T-helper 1 cell treated with Interleukin-12 subunit alpha and Interleukin-12 subunit beta and Interleukin-4 antibody, amounts not matched to agents 30 μg/mL and 1 μg/mL, for 36 hours (primary cell): ENCODE measurements around the gene SEMA3A.

Experiments used
- H3K27ac Mint-ChIP-seq: one replicate; pipeline ENCODE4 v1.8.0; 2021; ENCODE audit warnings: mild to moderate bottlenecking, mixed read lengths
- H3K27me3 Mint-ChIP-seq: one replicate; pipeline ENCODE4 v1.8.0; 2021; ENCODE audit warnings: low read depth, mixed read lengths
- H3K36me3 Mint-ChIP-seq: one replicate; pipeline ENCODE4 v1.8.0; 2021; ENCODE audit warnings: low read depth, mixed read lengths
- H3K4me1 Mint-ChIP-seq: one replicate; pipeline ENCODE4 v1.8.0; 2021; ENCODE audit warnings: low read depth, mixed read lengths
- H3K4me3 Mint-ChIP-seq: one replicate; pipeline ENCODE4 v1.8.0; 2021; ENCODE audit warnings: mild to moderate bottlenecking, moderate library complexity, mixed read lengths
- H3K9me3 Mint-ChIP-seq: one replicate; pipeline ENCODE4 v1.8.0; 2021; ENCODE audit warnings: mixed read lengths

The SEMA3A gene

GRCh38 chr7:83931968-83932367 is 262.6 kb downstream of the SEMA3A start:
- no peaks in the 10 kb centered on the region for H3K9me3 Mint-ChIP-seq
- no peak overlapping the region for H3K4me3 Mint-ChIP-seq
- no peaks in the 10 kb centered on the region for H3K4me1 Mint-ChIP-seq
- no peaks in the 10 kb centered on the region for H3K36me3 Mint-ChIP-seq
- no peaks in the 10 kb centered on the region for H3K27me3 Mint-ChIP-seq
- no peak overlapping the region for H3K27ac Mint-ChIP-seq

GRCh38 chr7:83930262-83930661 is 264.3 kb downstream of the SEMA3A start:
- H3K27ac Mint-ChIP-seq = no peak overlapping the region
- H3K9me3 Mint-ChIP-seq = no peaks in the 10 kb centered on the region
- no peaks in the 10 kb centered on the region for H3K27me3 Mint-ChIP-seq
- no peaks in the 10 kb centered on the region for H3K4me1 Mint-ChIP-seq
- H3K4me3 Mint-ChIP-seq = no peak overlapping the region
- no peaks in the 10 kb centered on the region for H3K36me3 Mint-ChIP-seq

GRCh38 chr7:83925860-83926259 is 268.7 kb downstream of the SEMA3A start:
- no peaks in the 10 kb centered on the region for H3K36me3 Mint-ChIP-seq
- no peak overlapping the region for H3K4me3 Mint-ChIP-seq
- H3K27ac Mint-ChIP-seq = no peak overlapping the region
- H3K9me3 Mint-ChIP-seq = no peaks in the 10 kb centered on the region
- H3K27me3 Mint-ChIP-seq = no peaks in the 10 kb centered on the region
- H3K4me1 Mint-ChIP-seq = no peaks in the 10 kb centered on the region

- Mint-ChIP-seq H3K4me1 (no peaks in the 10 kb centered on the region), H3K36me3 (no peaks in the 10 kb centered on the region), H3K9me3 (no peaks in the 10 kb centered on the region), H3K4me3 (no peak overlapping the region), H3K27me3 (no peaks in the 10 kb centered on the region), H3K27ac (no peak overlapping the region)
These were observed 272.5 kb downstream of the SEMA3A start for GRCh38 chr7:83921941-83922607.

- no peak overlapping the region for H3K4me3 Mint-ChIP-seq
- no peaks in the 10 kb centered on the region for H3K36me3 Mint-ChIP-seq
- H3K27me3 Mint-ChIP-seq = no peaks in the 10 kb centered on the region
- H3K27ac Mint-ChIP-seq = no peak overlapping the region
- H3K4me1 Mint-ChIP-seq = no peaks in the 10 kb centered on the region
- no peaks in the 10 kb centered on the region for H3K9me3 Mint-ChIP-seq
These were observed 273.2 kb downstream of the SEMA3A start for GRCh38 chr7:83921271-83921940.

GRCh38 chr7:83918142-83918541 is 276.4 kb downstream of the SEMA3A start:
- H3K27me3 Mint-ChIP-seq = no peaks in the 10 kb centered on the region
- H3K4me1 Mint-ChIP-seq = no peaks in the 10 kb centered on the region
- H3K36me3 Mint-ChIP-seq = no peaks in the 10 kb centered on the region
- H3K4me3 Mint-ChIP-seq = no peak overlapping the region
- no peak overlapping the region for H3K27ac Mint-ChIP-seq
- H3K9me3 Mint-ChIP-seq = peaks cover 3% of the 10 kb centered on the region

- H3K4me1 Mint-ChIP-seq = no peaks in the 10 kb centered on the region
- no peak overlapping the region for H3K27ac Mint-ChIP-seq
- peaks cover 4% of the 10 kb centered on the region for H3K9me3 Mint-ChIP-seq
- no peaks in the 10 kb centered on the region for H3K36me3 Mint-ChIP-seq
- no peak overlapping the region for H3K4me3 Mint-ChIP-seq
- H3K27me3 Mint-ChIP-seq = no peaks in the 10 kb centered on the region
These were observed 281.4 kb downstream of the SEMA3A start for GRCh38 chr7:83913174-83913573.

- Mint-ChIP-seq H3K27me3 (no peaks in the 10 kb centered on the region), H3K4me1 (no peaks in the 10 kb centered on the region), H3K36me3 (no peaks in the 10 kb centered on the region), H3K9me3 (peaks cover 4% of the 10 kb centered on the region), H3K4me3 (no peak overlapping the region), H3K27ac (no peak overlapping the region)
These were observed 286.1 kb downstream of the SEMA3A start for GRCh38 chr7:83908526-83908925.
